NB4 (cell line): ENCODE results near the gene IGSF8.
A peak's percentile ranks its signal among the peaks of the same experiment; 100 is the strongest.

Experiments
- DNase-seq: peaks from one replicate; pipeline ENCODE4 v3.0.0; 2010; ENCODE audit warnings: low read depth
- H3K4me3 ChIP-seq: one replicate; pipeline ENCODE4 v1.5.1; 2011; ENCODE audit warnings: mild to moderate bottlenecking, low read depth, low read length, moderate library complexity
- CTCF ChIP-seq: IDR thresholded peaks from one replicate; pipeline ENCODE4 v1.5.1; 2012; ENCODE audit warnings: low read depth, low read length
- MYC ChIP-seq: IDR thresholded peaks from 2 replicates; pipeline ENCODE4 v1.6.1; 2011; ENCODE audit warnings: low read depth, low read length
- POLR2A ChIP-seq: IDR thresholded peaks from 2 replicates; pipeline ENCODE4 v1.6.1; 2011; ENCODE audit warnings: mild to moderate bottlenecking; ENCODE audit not compliant: insufficient read length; ENCODE audit errors: extremely low read depth
- TF ChIP-seq, protein P1 (sequence below): IDR thresholded peaks from 2 replicates; pipeline ENCODE4 v1.6.1; 2011; ENCODE audit warnings: low read depth, low read length

The IGSF8 gene

GRCh38 chr1:160047111-160047991, 51.1 kb downstream of the IGSF8 start:
- TF ChIP-seq, protein P1, sequence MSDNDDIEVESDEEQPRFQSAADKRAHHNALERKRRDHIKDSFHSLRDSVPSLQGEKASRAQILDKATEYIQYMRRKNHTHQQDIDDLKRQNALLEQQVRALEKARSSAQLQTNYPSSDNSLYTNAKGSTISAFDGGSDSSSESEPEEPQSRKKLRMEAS = no peak
- TF ChIP-seq CTCF (no peak), POLR2A (no peak), MYC (no peak)
- DNase-seq = no peak
- no peak overlapping the region for H3K4me3 ChIP-seq

DNA sequence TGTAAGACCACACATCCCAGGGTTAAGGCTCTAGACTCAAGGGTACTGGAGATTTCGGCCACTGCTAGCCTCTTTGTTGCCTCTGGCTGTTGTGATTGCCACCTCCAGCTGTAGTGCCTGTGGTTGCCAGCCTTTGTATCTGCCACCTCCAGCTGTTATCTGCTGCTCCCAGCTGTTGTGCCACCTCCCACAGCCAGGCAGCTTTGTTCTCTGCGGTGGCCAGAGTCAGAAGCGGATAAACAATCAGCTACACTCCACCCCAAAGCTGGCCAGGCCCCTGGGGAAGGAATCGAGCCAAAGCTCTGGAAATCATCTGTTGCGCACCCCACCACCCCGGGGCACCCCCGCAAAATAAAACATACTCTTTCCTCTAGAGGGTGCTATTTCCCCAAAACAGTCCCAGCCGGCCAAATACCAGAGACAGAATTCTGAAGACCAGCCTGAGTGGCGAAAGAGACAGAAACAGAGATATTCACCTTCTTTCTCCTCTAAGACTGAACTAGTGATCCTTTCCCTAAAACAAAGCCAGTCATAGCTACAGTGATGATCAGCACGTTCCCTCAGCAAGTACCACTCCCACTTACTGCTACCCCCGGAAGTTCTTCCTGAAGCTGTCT, 51.8 kb downstream of the IGSF8 start:
- no peak overlapping the region for H3K4me3 ChIP-seq
- TF ChIP-seq, protein P1 = no peak
- TF ChIP-seq CTCF = peak; percentile 33
- TF ChIP-seq MYC = no peak
- TF ChIP-seq POLR2A = no peak
- peak; percentile 54 for DNase-seq

GRCh38 chr1:160045653-160046052, 52.8 kb downstream of the IGSF8 start:
- TF ChIP-seq MYC = no peak
- H3K4me3 ChIP-seq = no peak overlapping the region
- no peak for DNase-seq

DNA sequence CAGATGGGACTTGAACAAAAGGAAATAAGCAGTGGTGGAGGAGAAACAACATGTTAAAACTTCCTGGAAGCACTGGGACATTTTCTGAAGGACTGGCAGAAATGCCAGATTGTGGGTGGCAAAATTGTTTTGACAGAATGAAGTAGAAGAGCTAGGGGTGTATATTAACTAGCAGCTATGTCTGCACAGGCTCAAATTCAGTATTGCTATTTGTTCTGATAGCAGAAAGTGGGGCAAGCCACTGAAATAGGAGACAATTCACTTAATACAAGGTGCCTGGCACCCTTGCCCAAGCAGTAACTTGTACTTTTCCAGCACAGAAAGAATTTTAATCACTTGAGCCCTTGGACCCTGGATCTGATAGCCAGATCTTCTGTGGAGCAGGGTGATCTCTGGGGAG, 54.9 kb downstream of the IGSF8 start:
- no peak for TF ChIP-seq POLR2A
- TF ChIP-seq CTCF = no peak
- TF ChIP-seq MYC = no peak
- TF ChIP-seq, protein P1 = no peak
- no peak overlapping the region for H3K4me3 ChIP-seq
- no peak for DNase-seq
